ENCODE measurements around the gene PLCH2. TPM values are rescaled to one million over a fixed set of nuclear protein-coding genes. Genes with fewer than 3 reads are reported as not detected.
"Not testable (repeated sequence)": the region's sequence is repeated elsewhere in the genome, so short reads cannot be mapped to it uniquely, and the experiment has no call there.

The PLCH2 gene
- total RNA-seq, 2 donors from 2014 or later: 3.6 to 4.6 TPM

GRCh38 chr1:2544875-2545640 is 69.0 kb downstream of the PLCH2 start:
- DNase-seq: no peak
- ATAC-seq: no peak
- intact Hi-C loops (cut with DNase I, micrococcal nuclease): no loop called here

- intact Hi-C loops (cut with DNase I, micrococcal nuclease): no loop called here
- DNase-seq (peak; percentile 94 to 96), ATAC-seq (peak; percentile 54)
Observed at GRCh38 chr1:2545754-2546514, 69.8 kb downstream of the PLCH2 start.

- ATAC-seq: peak; percentile 66
- intact Hi-C loops (cut with DNase I, micrococcal nuclease): no loop called here
- DNase-seq: peak; percentile 91 to 97
Observed at GRCh38 chr1:2546515-2547209, 70.6 kb downstream of the PLCH2 start.

- ATAC-seq (peak; percentile 13), DNase-seq (peak in 1 of 2 donors; percentile 74)
- intact Hi-C loops (cut with DNase I, micrococcal nuclease): loop anchor here in 1 of 2 donors (2.0 kb wide), 1 partner anchor 133 kb away; no protein-coding TSS in a partner anchor
Observed at GRCh38 chr1:2547210-2548067, 71.3 kb downstream of the PLCH2 start.

GRCh38 chr1:2548068-2548589 is 72.0 kb downstream of the PLCH2 start:
- peak; percentile 91 to 93 for DNase-seq
- intact Hi-C loops (cut with DNase I, micrococcal nuclease): loop anchor here in 1 of 2 donors (2.0 kb wide), 1 partner anchor 133 kb away; no protein-coding TSS in a partner anchor
- peak; percentile 53 for ATAC-seq

GRCh38 chr1:2549367-2550029 is 73.4 kb downstream of the PLCH2 start:
- intact Hi-C loops (cut with DNase I, micrococcal nuclease): loop anchor here in 1 of 2 donors (2.0 kb wide), 1 partner anchor 135 kb away; no protein-coding TSS in a partner anchor
- not testable (repeated sequence) for DNase-seq, ATAC-seq

GRCh38 chr1:2550309-2550861 is 74.3 kb downstream of the PLCH2 start:
- ATAC-seq: peak; percentile 7
- DNase-seq; intact Hi-C loops (cut with DNase I, micrococcal nuclease): not testable (repeated sequence)

GRCh38 chr1:2551544-2551943 is 75.5 kb downstream of the PLCH2 start:
- ATAC-seq; DNase-seq; intact Hi-C loops (cut with DNase I, micrococcal nuclease): not testable (repeated sequence)

- intact Hi-C loops (cut with DNase I, micrococcal nuclease): no loop called here
Observed at GRCh38 chr1:2552189-2552588, 76.1 kb downstream of the PLCH2 start.

GRCh38 chr1:2553076-2553475 is 77.0 kb downstream of the PLCH2 start:
- DNase-seq; intact Hi-C loops (cut with DNase I, micrococcal nuclease): not testable (repeated sequence)

More at GRCh38 chr1:2552189-2552588, 76.1 kb downstream of the PLCH2 start:
- ATAC-seq (no peak), DNase-seq (no peak)

GRCh38 chr1:2553871-2554620 is 78.0 kb downstream of the PLCH2 start:
- no peak for ATAC-seq
- no peak for DNase-seq
- intact Hi-C loops (cut with DNase I, micrococcal nuclease): no loop called here

More at GRCh38 chr1:2553076-2553475, 77.0 kb downstream of the PLCH2 start:
- not testable (repeated sequence) for ATAC-seq

- intact Hi-C loops (cut with DNase I, micrococcal nuclease): no loop called here
- DNase-seq (peak in 1 of 2 donors; percentile 64), ATAC-seq (peak; percentile 7)
Observed at GRCh38 chr1:2554621-2555387, 78.7 kb downstream of the PLCH2 start.

Measured in left colon (tissue), 2 donors.